HG02571 (cell line): ENCODE data around the gene CGREF1.
"Not testable (repeated sequence)": the region's sequence is repeated elsewhere in the genome, so short reads cannot be mapped to it uniquely, and the experiment has no call there.

Experiments
- ATAC-seq: cut with Tn5 transposase; IDR thresholded peaks from one replicate; pipeline ENCODE4 v1.9.1; 2021; ENCODE audit warnings: mild to moderate bottlenecking, moderate library complexity; ENCODE audit not compliant: unreplicated experiment

CGREF1 gene

GRCh38 chr2:27077231-27077630, 41.7 kb downstream of the CGREF1 start:
- ATAC-seq: no peak

- ATAC-seq: no peak
Observed at GRCh38 chr2:27076323-27076722, 42.6 kb downstream of the CGREF1 start.

GRCh38 chr2:27075566-27075871, 43.4 kb downstream of the CGREF1 start:
- ATAC-seq: not testable (repeated sequence)

- ATAC-seq: no peak
Observed at GRCh38 chr2:27074738-27075565, 44.0 kb downstream of the CGREF1 start.

- ATAC-seq: no peak
Observed at GRCh38 chr2:27073782-27074181, 45.1 kb downstream of the CGREF1 start.

- ATAC-seq: no peak
Observed at GRCh38 chr2:27072920-27073319, 46.0 kb downstream of the CGREF1 start.

- ATAC-seq: no peak
Observed at GRCh38 chr2:27071990-27072830, 46.7 kb downstream of the CGREF1 start.

GRCh38 chr2:27071277-27071989, 47.5 kb downstream of the CGREF1 start, which contains the start of gene OST4:
TSS of gene OST4 (minus strand) at chr2:27071654.
- ATAC-seq: peak; percentile 76

- ATAC-seq: peak; percentile 6
Observed at GRCh38 chr2:27070653-27071276, 48.2 kb downstream of the CGREF1 start.

GRCh38 chr2:27069961-27070618, 48.8 kb downstream of the CGREF1 start:
- ATAC-seq: no peak

GRCh38 chr2:27069436-27069835, 49.5 kb downstream of the CGREF1 start:
- ATAC-seq: no peak

GRCh38 chr2:27067385-27067784, 51.5 kb downstream of the CGREF1 start:
- no peak for ATAC-seq

GRCh38 chr2:27065128-27065527, 53.8 kb downstream of the CGREF1 start:
- no peak for ATAC-seq

- ATAC-seq: no peak
Observed at GRCh38 chr2:27060323-27060722, 58.6 kb downstream of the CGREF1 start.

GRCh38 chr2:27059141-27059820, 59.6 kb downstream of the CGREF1 start:
- no peak for ATAC-seq

GRCh38 chr2:27058210-27058609, 60.7 kb downstream of the CGREF1 start:
- no peak for ATAC-seq

GRCh38 chr2:27057184-27057583, 61.7 kb downstream of the CGREF1 start:
- ATAC-seq: no peak

- ATAC-seq: no peak
Observed at GRCh38 chr2:27054721-27055120, 64.2 kb downstream of the CGREF1 start.

GRCh38 chr2:27053776-27054175, 65.2 kb downstream of the CGREF1 start:
- ATAC-seq: no peak

- ATAC-seq: no peak
Observed at GRCh38 chr2:27053321-27053720, 65.6 kb downstream of the CGREF1 start.
